Measurements from ENCODE around the gene DCHS1.

DCHS1 gene

DNA sequence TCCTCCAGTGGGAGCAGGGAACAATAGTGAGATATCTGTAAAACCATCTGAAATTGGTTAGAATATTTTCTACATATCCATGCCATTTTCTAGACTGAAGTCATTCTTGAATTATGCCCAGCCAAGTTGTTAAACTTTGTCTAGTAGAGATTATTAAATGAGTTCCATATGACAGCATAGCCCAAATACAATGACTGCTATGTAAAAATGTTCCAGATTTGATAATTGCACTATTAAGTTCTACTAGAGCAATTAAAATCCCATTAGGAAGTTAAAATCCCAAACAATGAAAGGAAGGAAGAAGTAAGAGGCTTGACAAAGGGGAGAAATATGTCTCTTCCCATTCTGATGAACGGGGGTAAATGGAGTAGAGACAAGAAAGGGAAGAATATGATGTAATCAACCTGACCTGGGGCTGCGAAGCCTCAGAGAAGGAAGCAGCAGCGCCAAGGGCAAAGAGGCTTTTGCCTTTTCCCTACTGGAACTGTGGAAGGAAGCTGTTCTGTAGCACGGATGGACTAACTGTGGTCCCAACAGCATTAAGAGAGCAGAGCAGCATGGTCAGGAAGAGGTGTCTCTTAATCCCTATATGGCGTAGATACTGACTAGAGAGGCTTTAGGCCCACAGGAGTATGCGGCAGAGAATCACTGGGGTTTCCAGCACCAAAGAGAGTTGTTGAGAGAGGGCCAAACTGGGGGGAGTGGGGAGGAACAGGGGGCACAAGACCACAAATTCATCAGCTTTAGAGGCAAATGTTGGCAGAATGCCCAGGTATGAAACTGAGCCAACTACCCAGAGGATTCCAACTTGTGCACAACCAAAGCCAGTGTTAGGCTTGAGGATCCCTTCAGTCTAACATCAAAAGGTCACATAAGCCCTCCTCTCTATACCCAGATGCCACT, 78.9 kb downstream of the DCHS1 start:
- no peak for DNase-seq (ENCODE audit: low spot score)
- in situ Hi-C loops (cut with MboI; ENCODE audit: low pct_unique_long_range_greater_than_20kb, low sequenced_read_pairs, unreplicated experiment), result no loop called here
- TF ChIP-seq, protein P1, sequence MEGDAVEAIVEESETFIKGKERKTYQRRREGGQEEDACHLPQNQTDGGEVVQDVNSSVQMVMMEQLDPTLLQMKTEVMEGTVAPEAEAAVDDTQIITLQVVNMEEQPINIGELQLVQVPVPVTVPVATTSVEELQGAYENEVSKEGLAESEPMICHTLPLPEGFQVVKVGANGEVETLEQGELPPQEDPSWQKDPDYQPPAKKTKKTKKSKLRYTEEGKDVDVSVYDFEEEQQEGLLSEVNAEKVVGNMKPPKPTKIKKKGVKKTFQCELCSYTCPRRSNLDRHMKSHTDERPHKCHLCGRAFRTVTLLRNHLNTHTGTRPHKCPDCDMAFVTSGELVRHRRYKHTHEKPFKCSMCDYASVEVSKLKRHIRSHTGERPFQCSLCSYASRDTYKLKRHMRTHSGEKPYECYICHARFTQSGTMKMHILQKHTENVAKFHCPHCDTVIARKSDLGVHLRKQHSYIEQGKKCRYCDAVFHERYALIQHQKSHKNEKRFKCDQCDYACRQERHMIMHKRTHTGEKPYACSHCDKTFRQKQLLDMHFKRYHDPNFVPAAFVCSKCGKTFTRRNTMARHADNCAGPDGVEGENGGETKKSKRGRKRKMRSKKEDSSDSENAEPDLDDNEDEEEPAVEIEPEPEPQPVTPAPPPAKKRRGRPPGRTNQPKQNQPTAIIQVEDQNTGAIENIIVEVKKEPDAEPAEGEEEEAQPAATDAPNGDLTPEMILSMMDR (IDR thresholded peaks at IDR 0.05; ENCODE audit: extremely low read depth, insufficient read depth, missing control alignments), result no peak

DNA sequence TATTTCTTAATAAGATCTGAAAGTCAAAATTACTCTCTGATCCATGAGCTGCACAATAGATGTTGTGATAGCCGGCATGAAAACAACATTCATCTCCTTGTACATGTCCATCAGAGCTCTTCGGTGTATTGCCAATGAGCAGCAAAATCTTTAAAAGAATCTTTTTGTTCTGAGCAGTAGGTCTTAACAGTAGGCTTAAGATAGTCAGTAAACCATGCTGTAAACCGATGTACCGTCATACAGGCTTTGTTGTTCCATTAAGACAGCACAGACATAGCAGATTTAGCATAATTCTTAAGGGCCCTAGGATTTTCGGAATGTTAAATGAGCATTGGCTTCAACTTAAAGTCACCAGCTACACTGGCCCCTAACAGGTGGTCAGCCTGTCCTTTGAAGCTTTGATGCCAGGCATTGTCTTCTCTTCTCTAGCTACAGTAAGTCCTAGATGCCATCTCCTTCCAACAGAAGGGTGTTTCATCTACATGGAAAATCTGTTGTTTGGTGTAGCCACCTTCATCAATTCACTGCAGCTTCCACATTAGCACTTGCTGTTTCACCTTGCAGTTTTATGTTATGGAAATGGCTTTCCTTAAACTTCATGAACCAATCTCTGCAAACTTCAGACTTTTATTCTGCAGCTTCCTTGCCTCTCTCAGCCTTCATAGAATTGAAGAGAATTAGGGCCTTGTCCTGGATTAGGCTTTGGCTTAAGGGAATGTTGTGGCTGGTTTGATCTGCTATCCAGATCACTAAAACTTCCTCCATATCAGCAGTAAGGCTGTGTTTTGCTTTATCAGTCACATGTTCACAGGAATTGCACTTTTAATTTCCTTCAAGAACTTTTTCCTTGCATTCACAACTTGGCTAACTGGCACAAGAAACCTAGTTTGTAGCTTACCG, 80.5 kb downstream of the DCHS1 start:
- in situ Hi-C loops (cut with MboI; ENCODE audit: low pct_unique_long_range_greater_than_20kb, low sequenced_read_pairs, unreplicated experiment), result no loop called here
- TF ChIP-seq, protein P1 (IDR thresholded peaks at IDR 0.05; ENCODE audit: extremely low read depth, insufficient read depth, missing control alignments), result no peak
- no peak for DNase-seq (ENCODE audit: low spot score)

DNA sequence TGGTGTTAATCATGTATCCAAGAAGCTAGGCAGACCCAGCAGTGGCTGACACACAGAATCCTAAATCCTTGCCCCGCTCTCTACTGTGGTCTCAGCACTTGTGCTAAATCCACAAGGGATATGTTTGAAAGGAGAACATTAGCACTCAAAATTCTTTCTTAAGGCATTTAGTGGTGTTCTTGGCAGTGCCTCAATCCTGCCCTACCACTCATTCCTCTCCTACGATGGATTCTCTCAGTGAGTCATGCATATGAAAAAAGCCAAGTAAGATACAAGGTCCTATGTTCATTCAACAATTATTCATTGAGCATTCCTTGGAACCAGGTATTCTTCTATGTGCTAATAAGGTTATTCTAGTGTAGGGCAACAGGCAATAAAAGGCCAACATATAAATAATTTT, 83.4 kb downstream of the DCHS1 start:
- TF ChIP-seq, protein P1 (IDR thresholded peaks at IDR 0.05; ENCODE audit: extremely low read depth, insufficient read depth, missing control alignments), result no peak
- no peak for DNase-seq (ENCODE audit: low spot score)

DNA sequence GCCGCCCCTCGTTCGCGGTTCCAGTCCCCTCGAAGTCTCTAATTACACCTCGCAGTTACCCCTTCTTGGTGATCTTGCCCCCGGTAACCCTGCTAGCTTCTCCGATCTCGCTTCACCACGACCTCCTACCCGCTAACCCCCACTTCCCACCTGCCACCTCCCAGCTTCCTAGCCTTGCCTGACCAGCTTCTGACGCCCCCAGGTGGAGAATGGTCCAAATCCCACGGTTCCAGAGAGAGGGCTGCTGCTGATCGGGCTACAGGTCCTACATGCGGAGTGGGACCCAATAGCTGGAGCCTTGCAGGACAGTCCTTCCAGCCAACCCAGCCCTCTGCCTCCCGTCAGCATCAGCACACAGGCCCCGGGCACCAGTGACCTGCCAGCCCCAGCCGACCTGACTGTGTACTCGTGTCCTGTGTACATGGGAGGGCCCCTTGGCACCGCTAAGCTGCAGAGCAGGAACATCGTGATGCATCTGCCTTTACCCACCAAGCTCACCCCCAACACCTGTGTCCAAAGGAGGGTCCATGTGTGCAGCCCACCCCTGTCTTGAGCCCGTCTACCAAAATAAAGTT, 84.1 kb downstream of the DCHS1 start:
- TF ChIP-seq, protein P1 (IDR thresholded peaks at IDR 0.05; ENCODE audit: extremely low read depth, insufficient read depth, missing control alignments), result no peak
- in situ Hi-C loops (cut with MboI; ENCODE audit: low pct_unique_long_range_greater_than_20kb, low sequenced_read_pairs, unreplicated experiment), result no loop called here

More for the DNA sequence above, 83.4 kb downstream of the DCHS1 start:
- in situ Hi-C loops (cut with MboI; ENCODE audit: low pct_unique_long_range_greater_than_20kb, low sequenced_read_pairs, unreplicated experiment), result no loop called here

More for the DNA sequence above, 84.1 kb downstream of the DCHS1 start:
- DNase-seq (ENCODE audit: low spot score), result no peak

Data from GM13977 (cell line).